Measurements from ENCODE around the gene SGMS1.
"Not testable (repeated sequence)": the region's sequence is repeated elsewhere in the genome, so short reads cannot be mapped to it uniquely, and the experiment has no call there.

- not testable (repeated sequence) for TF ChIP-seq ZFP30 (CRISPR knock-in tag; IDR thresholded peaks at IDR 0.05); CREB5 (CRISPR knock-in tag; IDR thresholded peaks at IDR 0.05; ENCODE audit: low read depth)
Measured at GRCh38 chr10:50647350-50647749, 23.6 kb upstream of the SGMS1 start.

All from SK-N-SH treated with all-trans-retinoic acid at 6 μM for 48 hours (cell line).